ENCODE measurements around the gene PRDM12.

PRDM12 gene

GRCh38 chr9:130692321-130692720 is 27.9 kb downstream of the PRDM12 start:
- H3K4me1 ChIP-seq (ENCODE audit: control insufficient read depth, insufficient read depth, low read length, unreplicated experiment), result peaks cover 3% of the 10 kb centered on the region
- peak overlapping the region; percentile 91 for H2AFZ ChIP-seq (ENCODE audit: low read length, unreplicated experiment)
- H3K27ac ChIP-seq (ENCODE audit: low read depth, low read length), result no peak overlapping the region
- H3K36me3 ChIP-seq (ENCODE audit: insufficient read depth, low read length), result peaks cover 6% of the 10 kb centered on the region; the same call in 1 of the 2 replicates
- peaks cover 34% of the 10 kb centered on the region for H3K79me2 ChIP-seq (ENCODE audit: control insufficient read depth, insufficient read depth, low read length, unreplicated experiment)
- H3K4me3 ChIP-seq (ENCODE audit: low read depth, low read length), result no peak overlapping the region
- no peaks in the 10 kb centered on the region for H3K27me3 ChIP-seq (ENCODE audit: insufficient read depth, low read length)

- Histone ChIP-seq H3K36me3 (ENCODE audit: insufficient read depth, low read length) (peaks cover 8% of the 10 kb centered on the region; the same call in 1 of the 2 replicates), H3K4me1 (ENCODE audit: control insufficient read depth, insufficient read depth, low read length, unreplicated experiment) (peaks cover 5% of the 10 kb centered on the region), H3K27ac (ENCODE audit: low read depth, low read length) (0 out of 2 replicates have a peak overlapping the region, but pooled peaks have one; percentile 13), H3K27me3 (ENCODE audit: insufficient read depth, low read length) (no peaks in the 10 kb centered on the region), H3K79me2 (ENCODE audit: control insufficient read depth, insufficient read depth, low read length, unreplicated experiment) (peaks cover 37% of the 10 kb centered on the region), H2AFZ (ENCODE audit: low read length, unreplicated experiment) (peak overlapping the region; percentile 91), H3K4me3 (ENCODE audit: low read depth, low read length) (peak overlapping the region; percentile 88)
Measured at GRCh38 chr9:130693101-130693425, 28.7 kb downstream of the PRDM12 start.

- H3K4me1 ChIP-seq (ENCODE audit: control insufficient read depth, insufficient read depth, low read length, unreplicated experiment), result peaks cover 10% of the 10 kb centered on the region
- H3K4me3 ChIP-seq (ENCODE audit: low read depth, low read length), result peak within 1 kb of the TSS; percentile 88
- H3K27ac ChIP-seq (ENCODE audit: low read depth, low read length), result peak within 1 kb of the TSS; percentile 31; the same call in 1 of the 2 replicates
- no peaks in the 10 kb centered on the region for H3K27me3 ChIP-seq (ENCODE audit: insufficient read depth, low read length)
- peaks cover 14% of the 10 kb centered on the region; the same call in 1 of the 2 replicates for H3K36me3 ChIP-seq (ENCODE audit: insufficient read depth, low read length)
- peaks cover 37% of the 10 kb centered on the region for H3K79me2 ChIP-seq (ENCODE audit: control insufficient read depth, insufficient read depth, low read length, unreplicated experiment)
- H2AFZ ChIP-seq (ENCODE audit: low read length, unreplicated experiment), result peak within 1 kb of the TSS; percentile 91
Measured at GRCh38 chr9:130693426-130694191, 29.2 kb downstream of the PRDM12 start, which contains the start of gene EXOSC2. Gene EXOSC2, plus strand, starts transcription at chr9:130693780. Its CDS starts 12 bp downstream, at chr9:130693792.

GRCh38 chr9:130694205-130694604 is 29.8 kb downstream of the PRDM12 start:
- H3K79me2 ChIP-seq (ENCODE audit: control insufficient read depth, insufficient read depth, low read length, unreplicated experiment), result peaks cover 38% of the 10 kb centered on the region
- H3K27ac ChIP-seq (ENCODE audit: low read depth, low read length), result peak overlapping the region; percentile 31; the same call in 1 of the 2 replicates
- H3K27me3 ChIP-seq (ENCODE audit: insufficient read depth, low read length), result no peaks in the 10 kb centered on the region
- H2AFZ ChIP-seq (ENCODE audit: low read length, unreplicated experiment), result peak overlapping the region; percentile 52
- peaks cover 17% of the 10 kb centered on the region; the same call in 1 of the 2 replicates for H3K36me3 ChIP-seq (ENCODE audit: insufficient read depth, low read length)
- peak overlapping the region; percentile 88 for H3K4me3 ChIP-seq (ENCODE audit: low read depth, low read length)
- peaks cover 10% of the 10 kb centered on the region for H3K4me1 ChIP-seq (ENCODE audit: control insufficient read depth, insufficient read depth, low read length, unreplicated experiment)

- H3K27me3 ChIP-seq (ENCODE audit: insufficient read depth, low read length), result no peaks in the 10 kb centered on the region
- H2AFZ ChIP-seq (ENCODE audit: low read length, unreplicated experiment), result no peak overlapping the region
- peaks cover 7% of the 10 kb centered on the region for H3K4me1 ChIP-seq (ENCODE audit: control insufficient read depth, insufficient read depth, low read length, unreplicated experiment)
- H3K79me2 ChIP-seq (ENCODE audit: control insufficient read depth, insufficient read depth, low read length, unreplicated experiment), result peaks cover 44% of the 10 kb centered on the region
- no peak overlapping the region for H3K27ac ChIP-seq (ENCODE audit: low read depth, low read length)
- H3K36me3 ChIP-seq (ENCODE audit: insufficient read depth, low read length), result peaks cover 20% of the 10 kb centered on the region; the same call in 1 of the 2 replicates
- H3K4me3 ChIP-seq (ENCODE audit: low read depth, low read length), result no peak overlapping the region
Measured at GRCh38 chr9:130696139-130696650, 31.8 kb downstream of the PRDM12 start.

GRCh38 chr9:130696996-130697395 is 32.6 kb downstream of the PRDM12 start:
- Histone ChIP-seq H2AFZ (ENCODE audit: low read length, unreplicated experiment) (no peak overlapping the region), H3K4me1 (ENCODE audit: control insufficient read depth, insufficient read depth, low read length, unreplicated experiment) (peaks cover 7% of the 10 kb centered on the region), H3K36me3 (ENCODE audit: insufficient read depth, low read length) (peaks cover 28% of the 10 kb centered on the region; the same call in 1 of the 2 replicates), H3K27me3 (ENCODE audit: insufficient read depth, low read length) (no peaks in the 10 kb centered on the region), H3K79me2 (ENCODE audit: control insufficient read depth, insufficient read depth, low read length, unreplicated experiment) (peaks cover 50% of the 10 kb centered on the region), H3K27ac (ENCODE audit: low read depth, low read length) (no peak overlapping the region), H3K4me3 (ENCODE audit: low read depth, low read length) (no peak overlapping the region)

- Histone ChIP-seq H3K27me3 (ENCODE audit: insufficient read depth, low read length) (no peaks in the 10 kb centered on the region), H3K36me3 (ENCODE audit: insufficient read depth, low read length) (peaks cover 39% of the 10 kb centered on the region), H3K79me2 (ENCODE audit: control insufficient read depth, insufficient read depth, low read length, unreplicated experiment) (peaks cover 51% of the 10 kb centered on the region), H2AFZ (ENCODE audit: low read length, unreplicated experiment) (no peak overlapping the region), H3K4me3 (ENCODE audit: low read depth, low read length) (no peak overlapping the region), H3K4me1 (ENCODE audit: control insufficient read depth, insufficient read depth, low read length, unreplicated experiment) (peaks cover 7% of the 10 kb centered on the region), H3K27ac (ENCODE audit: low read depth, low read length) (no peak overlapping the region)
Measured at GRCh38 chr9:130698514-130698913, 34.1 kb downstream of the PRDM12 start.

- Histone ChIP-seq H3K27me3 (ENCODE audit: insufficient read depth, low read length) (no peaks in the 10 kb centered on the region), H3K27ac (ENCODE audit: low read depth, low read length) (no peak overlapping the region), H3K4me1 (ENCODE audit: control insufficient read depth, insufficient read depth, low read length, unreplicated experiment) (peaks cover 7% of the 10 kb centered on the region), H2AFZ (ENCODE audit: low read length, unreplicated experiment) (no peak overlapping the region), H3K79me2 (ENCODE audit: control insufficient read depth, insufficient read depth, low read length, unreplicated experiment) (peaks cover 47% of the 10 kb centered on the region), H3K4me3 (ENCODE audit: low read depth, low read length) (no peak overlapping the region), H3K36me3 (ENCODE audit: insufficient read depth, low read length) (peaks cover 41% of the 10 kb centered on the region)
Measured at GRCh38 chr9:130699047-130699446, 34.7 kb downstream of the PRDM12 start.

GRCh38 chr9:130701059-130702022 is 36.9 kb downstream of the PRDM12 start:
- H3K27ac ChIP-seq (ENCODE audit: low read depth, low read length), result no peak overlapping the region
- H3K4me3 ChIP-seq (ENCODE audit: low read depth, low read length), result no peak overlapping the region
- peaks cover 24% of the 10 kb centered on the region for H3K79me2 ChIP-seq (ENCODE audit: control insufficient read depth, insufficient read depth, low read length, unreplicated experiment)
- H2AFZ ChIP-seq (ENCODE audit: low read length, unreplicated experiment), result no peak overlapping the region
- H3K27me3 ChIP-seq (ENCODE audit: insufficient read depth, low read length), result no peaks in the 10 kb centered on the region
- H3K36me3 ChIP-seq (ENCODE audit: insufficient read depth, low read length), result peaks cover 41% of the 10 kb centered on the region
- H3K4me1 ChIP-seq (ENCODE audit: control insufficient read depth, insufficient read depth, low read length, unreplicated experiment), result peaks cover 7% of the 10 kb centered on the region

GRCh38 chr9:130703501-130703900 is 39.1 kb downstream of the PRDM12 start:
- Histone ChIP-seq H3K4me1 (ENCODE audit: control insufficient read depth, insufficient read depth, low read length, unreplicated experiment) (peaks cover 1% of the 10 kb centered on the region), H2AFZ (ENCODE audit: low read length, unreplicated experiment) (no peak overlapping the region), H3K36me3 (ENCODE audit: insufficient read depth, low read length) (peaks cover 28% of the 10 kb centered on the region), H3K79me2 (ENCODE audit: control insufficient read depth, insufficient read depth, low read length, unreplicated experiment) (peaks cover 15% of the 10 kb centered on the region), H3K4me3 (ENCODE audit: low read depth, low read length) (no peak overlapping the region), H3K27me3 (ENCODE audit: insufficient read depth, low read length) (no peaks in the 10 kb centered on the region), H3K27ac (ENCODE audit: low read depth, low read length) (no peak overlapping the region)

Data from ACC112 (cell line).